C4-2B (cell line): ENCODE results near the gene LGI4.

ENCODE experiments used
- H3K27ac ChIP-seq: fragments of 450-650 bp; 2 replicates; pipeline ENCODE4 v1.5.1; 2017
- CTCF ChIP-seq: fragments of 450-650 bp; conservative IDR thresholded peaks from 2 replicates; pipeline ENCODE4 v1.5.1; 2017; ENCODE audit warnings: mild to moderate bottlenecking
- ZFX ChIP-seq: fragments of 450-650 bp; IDR thresholded peaks from 2 replicates; pipeline ENCODE4 v1.6.1; 2017

The LGI4 gene

GRCh38 chr19:35118268-35119020, 16.4 kb downstream of the LGI4 start:
- peak overlapping the region; percentile 8; the same call in 1 of the 2 replicates for H3K27ac ChIP-seq
- no peak for TF ChIP-seq ZFX
- TF ChIP-seq CTCF: no peak

- TF ChIP-seq CTCF (no peak), ZFX (no peak)
- H3K27ac ChIP-seq: no peak overlapping the region; the same call in 1 of the 2 replicates
These were observed 17.1 kb downstream of the LGI4 start for GRCh38 chr19:35117799-35118198.

DNA sequence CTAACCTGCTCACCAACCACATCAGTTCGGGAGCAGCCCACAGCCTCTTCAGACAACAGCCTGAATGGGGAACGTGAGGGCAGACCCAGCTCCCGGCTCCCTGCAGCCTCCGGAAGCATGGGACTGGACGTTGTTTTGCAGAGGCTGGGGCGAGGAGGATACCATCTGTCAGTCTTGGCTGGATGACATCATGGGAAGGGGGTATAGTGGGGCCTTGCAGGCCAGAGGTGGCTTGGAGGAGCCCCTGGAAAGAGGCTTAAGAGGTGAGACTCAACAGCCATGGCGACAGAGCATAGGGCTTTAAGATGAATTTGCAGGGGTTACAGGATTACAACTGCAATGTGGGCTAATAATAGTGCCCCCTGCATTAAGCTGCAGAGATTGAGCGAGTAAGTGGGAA, 17.7 kb downstream of the LGI4 start:
- H3K27ac ChIP-seq: peak overlapping the region; percentile 43; the same call in 1 of the 2 replicates
- TF ChIP-seq ZFX (no peak), CTCF (no peak)

- TF ChIP-seq ZFX: no peak
- no peak for TF ChIP-seq CTCF
- peak overlapping the region; percentile 43 for H3K27ac ChIP-seq
These were observed 18.6 kb downstream of the LGI4 start for GRCh38 chr19:35116072-35116801.

DNA sequence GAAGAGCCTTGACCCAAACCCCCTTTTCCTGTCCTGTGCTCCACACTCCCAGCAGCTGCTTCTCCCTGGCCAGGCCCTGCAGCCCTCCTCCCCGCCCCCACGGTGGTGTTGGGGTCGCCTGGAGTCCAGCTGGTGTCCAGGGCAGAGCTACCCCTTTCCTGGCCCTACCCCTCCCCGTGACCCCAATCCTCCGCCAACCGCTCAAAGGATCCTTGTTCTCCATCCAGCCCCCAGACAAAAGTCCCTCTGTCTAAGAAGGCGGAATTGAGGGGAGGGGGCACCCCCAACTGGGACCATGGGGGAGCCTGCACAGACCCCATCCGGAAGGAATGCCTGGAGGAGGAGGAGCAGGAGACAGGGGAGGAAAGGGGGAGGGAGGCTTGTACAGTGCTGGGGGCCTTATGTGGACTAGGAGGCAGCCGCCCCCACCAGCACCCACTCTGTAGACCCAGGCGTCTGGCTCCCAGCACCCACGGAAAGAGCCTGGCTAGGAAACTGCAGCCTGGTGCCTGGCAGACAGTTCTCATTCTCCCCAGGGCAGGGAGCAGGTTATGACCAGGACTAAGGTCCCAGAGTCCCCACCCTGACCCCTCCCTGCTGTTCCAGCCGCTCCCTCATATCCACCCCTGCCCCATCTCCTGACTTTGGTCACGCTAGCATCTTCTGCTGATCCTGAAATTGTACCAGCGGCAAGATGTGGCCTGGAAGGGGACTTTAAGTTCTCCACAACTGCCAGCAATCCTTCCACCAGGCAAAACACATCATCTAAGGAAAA, 19.5 kb downstream of the LGI4 start, which contains the start of gene FXYD3:
FXYD3 (plus strand) TSS at position 647 of the 775 bp plus-strand sequence. CDS start 3,554 bp downstream, outside the sequence.
- H3K27ac ChIP-seq: peak within 1 kb of the TSS; percentile 43
- TF ChIP-seq CTCF (no peak), ZFX (no peak)

DNA sequence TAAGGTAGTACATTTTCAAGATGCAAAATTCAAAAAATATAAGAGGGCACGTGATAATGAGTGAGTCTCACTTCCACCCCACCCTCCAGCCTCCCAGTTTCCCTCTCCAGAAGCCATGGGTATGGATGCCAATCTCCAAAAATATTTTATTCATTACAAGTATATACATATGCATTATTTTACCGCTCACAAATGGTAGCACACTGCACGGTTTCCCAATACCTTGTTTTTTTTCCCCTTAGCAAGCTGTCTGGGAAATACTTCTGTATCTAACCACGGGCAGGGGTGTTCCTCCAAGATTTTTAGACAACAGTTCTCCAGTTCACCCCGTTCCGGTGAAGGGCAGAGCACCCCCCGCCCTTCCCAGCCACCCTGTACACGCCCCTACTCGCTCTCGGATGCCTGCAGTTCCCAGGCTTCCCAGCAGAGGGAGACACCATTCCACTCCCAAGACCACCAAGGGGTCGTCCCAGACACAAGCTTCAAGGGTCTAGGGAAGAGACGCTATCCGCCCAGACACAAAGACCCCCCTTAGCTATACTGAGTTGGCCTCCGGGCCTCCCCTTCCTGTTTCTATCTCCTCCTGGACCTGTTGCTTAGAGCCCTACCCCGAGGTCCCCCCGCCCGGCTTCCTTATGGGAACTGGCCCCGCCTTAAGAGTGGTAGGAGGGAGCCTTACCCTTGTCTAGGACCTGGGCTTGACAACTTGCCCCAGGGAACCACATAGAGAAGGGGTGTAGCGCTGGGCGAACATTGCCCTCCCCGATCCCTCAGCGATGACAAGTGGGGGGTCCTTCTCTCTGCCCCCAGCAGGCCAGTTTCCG, 20.3 kb downstream of the LGI4 start:
- no peak overlapping the region; the same call in 1 of the 2 replicates for H3K27ac ChIP-seq
- TF ChIP-seq ZFX (no peak), CTCF (peak; percentile 96)
